A375 (cell line): Measurements from ENCODE around the gene TAF1B. TPM values are rescaled to one million over a fixed set of nuclear protein-coding genes. Genes with fewer than 3 reads are reported as not detected.

Experiments used
- total RNA-seq: library from RNA; depleted of rRNA; stranded (reverse); fragments of >200 nt; shearing (Covaris generic); gene quantifications from 2 replicates; pipeline ENCODE4 v1.2.3, GENCODE V29; 2014; rRNA removed

Gene TAF1B
- 13.1 and 14.9 TPM in 2 replicates for total RNA-seq

GRCh38 chr2:9843229-9844035 lies at the start of gene TAF1B:
Gene TAF1B, plus strand, starts transcription at chr2:9843474. Its CDS starts 68 bp downstream, at chr2:9843542.

GRCh38 chr2:9951522-9952285 lies 108.4 kb downstream of the TAF1B start, which contains the start of gene GRHL1:
Gene GRHL1, plus strand, starts transcription at chr2:9951693. Its CDS starts 141 bp downstream, at chr2:9951834.

Other genes starting within 250 kb of the TAF1B start
- 208 and 221 TPM in 2 replicates for gene YWHAQ, start 212.5 kb upstream of the TAF1B start, total RNA-seq
- 0.30 and 0.56 TPM in 2 replicates for gene GRHL1, start 108.2 kb downstream of the TAF1B start, total RNA-seq
- 11.4 and 13.0 TPM in 2 replicates for gene KLF11, start 200.1 kb downstream of the TAF1B start, total RNA-seq
- 0.13 and 1.7 TPM in 2 replicates for gene CYS1, start 236.9 kb downstream of the TAF1B start, total RNA-seq